HEK293 (cell line): ENCODE data around the gene CAMK1G.

Experiments used
- CTCF ChIA-PET: fragments of 350-600 bp; formaldehyde crosslinking; extraction: SDS; loops from one replicate; lab custom pipeline; 2021; ENCODE audit warnings: antibody characterized with exemption; lab: Yijun Ruan, JAX
- POLR2A ChIA-PET: fragments of 300-600 bp; formaldehyde crosslinking; extraction: SDS; loops from one replicate; lab custom pipeline; 2020; ENCODE audit warnings: antibody characterized with exemption, inconsistent platforms; lab: Yijun Ruan, JAX
- H3K27ac ChIP-seq: fragments of 200-500 bp; sonication (Bioruptor generic); 2 replicates; pipeline ENCODE4 v1.5.1; 2014; ENCODE audit warnings: low read depth, low read length, control low read depth, inconsistent platforms; ENCODE audit errors: extremely low read depth
- H3K36me3 ChIP-seq, 2 experiments: fragments of 200-500 bp in 1 of 2; sonication (Bioruptor generic) in 1 of 2; 1 replicate in 1 of 2; 2 replicates in 1 of 2; pipeline ENCODE4 v1.5.1; 2014 to 2017; ENCODE audit warnings: inconsistent platforms in 2 of 2, low read length in 2 of 2; ENCODE audit not compliant: control insufficient read depth in 2 of 2, insufficient read depth in 1 of 2
- H3K4me1 ChIP-seq: fragments of 200-500 bp; sonication (Bioruptor generic); 2 replicates; pipeline ENCODE4 v1.5.1; 2014; ENCODE audit warnings: mild to moderate bottlenecking, low read length, inconsistent platforms; ENCODE audit not compliant: control insufficient read depth, insufficient read depth
- H3K4me3 ChIP-seq: 2 replicates; pipeline ENCODE4 v1.5.1; 2011; ENCODE audit warnings: low read depth, mild to moderate bottlenecking, control low read depth, low read length, moderate library complexity
- H3K9me3 ChIP-seq: fragments of 200-500 bp; sonication (Bioruptor generic); 2 replicates; pipeline ENCODE4 v1.5.1; 2014; ENCODE audit warnings: low read depth, low read length, inconsistent platforms; ENCODE audit not compliant: control insufficient read depth, insufficient read depth
- KLF1 ChIP-seq: fragments of 450-650 bp; formaldehyde crosslinking; IDR thresholded peaks from 2 replicates; pipeline ENCODE4 v1.5.1; 2016; ENCODE audit warnings: missing biosample characterization, missing genetic modification characterization
- PBX3 ChIP-seq: sonication (generic); formaldehyde crosslinking; IDR thresholded peaks from 2 replicates; pipeline ENCODE4 v1.8.1; 2022; ENCODE audit warnings: mild to moderate bottlenecking, moderate library complexity, missing genetic modification reagents
- SCRT2 ChIP-seq: fragments of 450-650 bp; formaldehyde crosslinking; IDR thresholded peaks from 2 replicates; pipeline ENCODE4 v1.5.1; 2016; ENCODE audit warnings: missing biosample characterization, missing genetic modification characterization
- ZBTB11 ChIP-seq: fragments of 450-650 bp; formaldehyde crosslinking; conservative IDR thresholded peaks from 2 replicates; pipeline ENCODE4 v1.5.1; 2016; ENCODE audit warnings: low read depth, missing biosample characterization, missing genetic modification characterization
- ZFP69B ChIP-seq: fragments of 450-650 bp; formaldehyde crosslinking; IDR thresholded peaks from 2 replicates; pipeline ENCODE4 v1.5.1; 2016; ENCODE audit warnings: missing biosample characterization, missing genetic modification characterization
- ZNF121 ChIP-seq: fragments of 450-650 bp; formaldehyde crosslinking; IDR thresholded peaks from 2 replicates; pipeline ENCODE4 v1.5.1; 2016; ENCODE audit warnings: missing biosample characterization, missing genetic modification characterization
- ZNF140 ChIP-seq: fragments of 450-650 bp; formaldehyde crosslinking; IDR thresholded peaks from 2 replicates; pipeline ENCODE4 v1.5.1; 2016; ENCODE audit warnings: missing biosample characterization, missing genetic modification characterization
- ZNF155 ChIP-seq: fragments of 450-650 bp; formaldehyde crosslinking; IDR thresholded peaks from 2 replicates; pipeline ENCODE4 v1.5.1; 2016; ENCODE audit warnings: missing biosample characterization, missing genetic modification characterization
- ZNF223 ChIP-seq: fragments of 450-650 bp; formaldehyde crosslinking; IDR thresholded peaks from 2 replicates; pipeline ENCODE4 v1.5.1; 2016; ENCODE audit warnings: missing biosample characterization, missing genetic modification characterization
- ZNF362 ChIP-seq: fragments of 450-650 bp; formaldehyde crosslinking; IDR thresholded peaks from 2 replicates; pipeline ENCODE4 v1.5.1; 2016; ENCODE audit warnings: missing biosample characterization, missing genetic modification characterization
- ZNF394 ChIP-seq: fragments of 450-650 bp; formaldehyde crosslinking; IDR thresholded peaks from 2 replicates; pipeline ENCODE4 v1.5.1; 2016; ENCODE audit warnings: missing biosample characterization, missing genetic modification characterization, mild to moderate bottlenecking, moderate library complexity, borderline replicate concordance
- ZNF544 ChIP-seq: fragments of 450-650 bp; formaldehyde crosslinking; IDR thresholded peaks from 2 replicates; pipeline ENCODE4 v1.5.0; 2017; ENCODE audit warnings: missing biosample characterization, missing genetic modification characterization
- ZNF629 ChIP-seq: fragments of 450-650 bp; formaldehyde crosslinking; IDR thresholded peaks from 2 replicates; pipeline ENCODE4 v1.5.1; 2017; ENCODE audit warnings: missing biosample characterization, missing genetic modification characterization
- ZNF692 ChIP-seq: fragments of 450-650 bp; formaldehyde crosslinking; IDR thresholded peaks from 2 replicates; pipeline ENCODE4 v1.5.1; 2016; ENCODE audit warnings: missing biosample characterization, missing genetic modification characterization
- ZSCAN23 ChIP-seq: fragments of 450-650 bp; formaldehyde crosslinking; IDR thresholded peaks from 2 replicates; pipeline ENCODE4 v1.5.1; 2016; ENCODE audit warnings: missing biosample characterization, missing genetic modification characterization

CAMK1G gene

GRCh38 chr1:209609791-209610630, 26.5 kb downstream of the CAMK1G start:
- no peaks in the 10 kb centered on the region for H3K36me3 ChIP-seq
- H3K4me3 ChIP-seq = no peak overlapping the region
- no peaks in the 10 kb centered on the region for H3K4me1 ChIP-seq
- H3K9me3 ChIP-seq = no peaks in the 10 kb centered on the region
- POLR2A ChIA-PET = no interaction called here
- H3K27ac ChIP-seq = no peak overlapping the region
- CTCF ChIA-PET = interaction anchor here (1.0 to 2.2 kb wide), 6 partner anchors 12 to 43 kb away, joined by 3 to 10 read pairs (median 4); no protein-coding TSS in a partner anchor
- TF ChIP-seq ZNF692 (tag by site-specific recombination) (no peak), PBX3 (no peak)

- no peaks in the 10 kb centered on the region for H3K9me3 ChIP-seq
- no peaks in the 10 kb centered on the region for H3K36me3 ChIP-seq
- no peak overlapping the region for H3K4me3 ChIP-seq
- POLR2A ChIA-PET = no interaction called here
- TF ChIP-seq ZNF629 (no peak), SCRT2 (no peak), ZNF223 (tag by site-specific recombination) (no peak), ZNF362 (tag by site-specific recombination) (no peak), ZNF394 (tag by site-specific recombination) (no peak), ZFP69B (tag by site-specific recombination) (no peak), ZNF140 (tag by site-specific recombination) (no peak), ZSCAN23 (no peak), ZNF121 (no peak), ZNF155 (no peak), ZNF544 (no peak), PBX3 (no peak), ZBTB11 (no peak), KLF1 (tag by site-specific recombination) (no peak)
- CTCF ChIA-PET = interaction anchor here (1.0 to 2.2 kb wide), 4 partner anchors 13 to 34 kb away, joined by 3 to 8 read pairs (median 4); no protein-coding TSS in a partner anchor
- no peaks in the 10 kb centered on the region for H3K4me1 ChIP-seq
- H3K27ac ChIP-seq = no peak overlapping the region
Observed at GRCh38 chr1:209610631-209610905, 27.1 kb downstream of the CAMK1G start.
